SK-N-SH treated with all-trans-retinoic acid at 6 μM for 48 hours (cell line): ENCODE results near the gene ITGB2.

Source experiments
- ATAC-seq: fragments of 200-7000 bp; cut with Tn5 transposase; 3 replicates; pipeline ENCODE4 v1.9.1; 2020; ENCODE audit warnings: mild to moderate bottlenecking, moderate library complexity
- ARNTL ChIP-seq: fragments of 450-650 bp; formaldehyde crosslinking; IDR thresholded peaks from 2 replicates; pipeline ENCODE4 v1.5.0; 2020; ENCODE audit warnings: low read depth, mild to moderate bottlenecking, moderate library complexity, borderline replicate concordance
- BACH2 ChIP-seq: fragments of 250-450 bp; sonication (Bioruptor Pico); IDR thresholded peaks from 2 replicates; pipeline ENCODE4 v1.9.0; 2021; ENCODE audit warnings: mild to moderate bottlenecking, borderline replicate concordance
- CREB5 ChIP-seq: fragments of 250-450 bp; sonication (Bioruptor Pico); IDR thresholded peaks from 2 replicates; pipeline ENCODE4 v1.5.1; 2020; ENCODE audit warnings: low read depth, mild to moderate bottlenecking, moderate library complexity
- CSDC2 ChIP-seq: fragments of 250-450 bp; sonication (Bioruptor Pico); IDR thresholded peaks from 2 replicates; pipeline ENCODE4 v1.5.0; 2020; ENCODE audit warnings: mild to moderate bottlenecking, moderate library complexity
- CSRNP3 ChIP-seq: fragments of 250-450 bp; sonication (Bioruptor Pico); IDR thresholded peaks from 2 replicates; pipeline ENCODE4 v1.5.1; 2021; ENCODE audit warnings: mild to moderate bottlenecking, moderate library complexity
- ESRRG ChIP-seq: fragments of 250-450 bp; sonication (Bioruptor Pico); IDR thresholded peaks from 2 replicates; pipeline ENCODE4 v1.6.1; 2021; ENCODE audit warnings: mild to moderate bottlenecking
- GLIS3 ChIP-seq: fragments of 250-450 bp; sonication (Bioruptor Pico); IDR thresholded peaks from 2 replicates; pipeline ENCODE4 v1.5.0; 2020; ENCODE audit warnings: mild to moderate bottlenecking, moderate library complexity
- ISL1 ChIP-seq: fragments of 250-450 bp; sonication (Bioruptor Pico); IDR thresholded peaks from 2 replicates; pipeline ENCODE4 v2.1.2; 2022; ENCODE audit warnings: mild to moderate bottlenecking, moderate library complexity
- OSR1 ChIP-seq: fragments of 250-450 bp; sonication (Bioruptor Pico); IDR thresholded peaks from 2 replicates; pipeline ENCODE4 v1.8.0; 2022; ENCODE audit warnings: moderate library complexity, mild to moderate bottlenecking, inconsistent platforms
- PATZ1 ChIP-seq: fragments of 250-450 bp; sonication (Bioruptor Pico); IDR thresholded peaks from 2 replicates; pipeline ENCODE4 v1.8.0; 2020; ENCODE audit warnings: mild to moderate bottlenecking, moderate library complexity, borderline replicate concordance
- POU6F1 ChIP-seq: fragments of 250-450 bp; sonication (Bioruptor Pico); IDR thresholded peaks from 2 replicates; pipeline ENCODE4 v1.8.0; 2021; ENCODE audit warnings: low read depth, mild to moderate bottlenecking, moderate library complexity, borderline replicate concordance
- PPARA ChIP-seq: fragments of 250-450 bp; sonication (Bioruptor Pico); IDR thresholded peaks from 2 replicates; pipeline ENCODE4 v1.5.0; 2020; ENCODE audit warnings: mild to moderate bottlenecking, borderline replicate concordance
- RARB ChIP-seq: fragments of 250-450 bp; sonication (Bioruptor Pico); IDR thresholded peaks from 2 replicates; pipeline ENCODE4 v1.8.0; 2021; ENCODE audit warnings: mild to moderate bottlenecking, moderate library complexity
- SNAI2 ChIP-seq: fragments of 250-450 bp; sonication (Bioruptor Pico); IDR thresholded peaks from 2 replicates; pipeline ENCODE4 v1.5.0; 2020; ENCODE audit warnings: mild to moderate bottlenecking, moderate library complexity
- TCF4 ChIP-seq: fragments of 250-450 bp; sonication (Bioruptor Pico); IDR thresholded peaks from 2 replicates; pipeline ENCODE4 v1.8.0; 2021; ENCODE audit warnings: mild to moderate bottlenecking, moderate library complexity, borderline replicate concordance
- TOX ChIP-seq: fragments of 250-450 bp; sonication (Bioruptor Pico); IDR thresholded peaks from 2 replicates; pipeline ENCODE4 v1.8.0; 2021; ENCODE audit warnings: mild to moderate bottlenecking, moderate library complexity, borderline replicate concordance
- ZFP3 ChIP-seq: fragments of 250-450 bp; sonication (Bioruptor Pico); IDR thresholded peaks from 2 replicates; pipeline ENCODE4 v1.5.0; 2020; ENCODE audit warnings: mild to moderate bottlenecking, moderate library complexity
- ZFP30 ChIP-seq: fragments of 450-650 bp; formaldehyde crosslinking; IDR thresholded peaks from 2 replicates; pipeline ENCODE4 v1.5.0; 2022; ENCODE audit warnings: mild to moderate bottlenecking, moderate library complexity
- ZNF565 ChIP-seq: fragments of 450-650 bp; formaldehyde crosslinking; conservative IDR thresholded peaks from 2 replicates; pipeline ENCODE4 v1.5.0; 2020; ENCODE audit warnings: low read depth, mild to moderate bottlenecking, moderate library complexity
- ZNF70 ChIP-seq: fragments of 450-650 bp; formaldehyde crosslinking; IDR thresholded peaks from 2 replicates; pipeline ENCODE4 v1.5.0; 2020; ENCODE audit warnings: mild to moderate bottlenecking, moderate library complexity
- ZNF8 ChIP-seq: fragments of 450-650 bp; formaldehyde crosslinking; IDR thresholded peaks from 2 replicates; pipeline ENCODE4 v1.5.0; 2020; ENCODE audit warnings: mild to moderate bottlenecking, moderate library complexity

ITGB2 gene

GRCh38 chr21:44954281-44954771 is 33.6 kb upstream of the ITGB2 start:
- no peak for TF ChIP-seq ZFP30
- TF ChIP-seq PPARA (CRISPR knock-in tag): no peak
- no peak for TF ChIP-seq ESRRG (CRISPR knock-in tag)
- no peak for TF ChIP-seq CREB5
- no peak for TF ChIP-seq ZFP3
- TF ChIP-seq TOX (CRISPR knock-in tag): no peak
- TF ChIP-seq GLIS3 (CRISPR knock-in tag): no peak
- no peak for TF ChIP-seq BACH2
- no peak for TF ChIP-seq ARNTL (CRISPR knock-in tag)
- TF ChIP-seq POU6F1: no peak
- no peak for TF ChIP-seq OSR1 (CRISPR knock-in tag)
- TF ChIP-seq ZNF70 (CRISPR knock-in tag): no peak
- no peak for TF ChIP-seq ZNF8 (CRISPR knock-in tag)
- TF ChIP-seq PATZ1: no peak
- no peak for TF ChIP-seq ISL1
- no peak for ATAC-seq

GRCh38 chr21:44953628-44954021 is 32.9 kb upstream of the ITGB2 start:
- no peak for ATAC-seq
- TF ChIP-seq CREB5 (no peak), POU6F1 (no peak), CSDC2 (CRISPR knock-in tag) (no peak), TCF4 (no peak), PPARA (CRISPR knock-in tag) (no peak), CSRNP3 (CRISPR knock-in tag) (no peak), ZNF565 (CRISPR knock-in tag) (no peak), ZNF8 (CRISPR knock-in tag) (no peak), ISL1 (no peak)
- TF ChIP-seq, all 23 proteins: peak for 0

- no peak for ATAC-seq
- no peak for TF ChIP-seq ARNTL (CRISPR knock-in tag)
- TF ChIP-seq ZFP30: no peak
- TF ChIP-seq RARB: no peak
- TF ChIP-seq SNAI2 (CRISPR knock-in tag): no peak
- no peak for TF ChIP-seq CSDC2 (CRISPR knock-in tag)
- TF ChIP-seq PPARA (CRISPR knock-in tag): no peak
- no peak for TF ChIP-seq BACH2
- no peak for TF ChIP-seq GLIS3 (CRISPR knock-in tag)
- no peak for TF ChIP-seq ZNF8 (CRISPR knock-in tag)
- no peak for TF ChIP-seq TOX (CRISPR knock-in tag)
- no peak for TF ChIP-seq ZFP3
- no peak for TF ChIP-seq ISL1
- TF ChIP-seq TCF4: no peak
- TF ChIP-seq POU6F1: no peak
- TF ChIP-seq CREB5: no peak
- no peak for TF ChIP-seq ZNF565 (CRISPR knock-in tag)
Observed at GRCh38 chr21:44952929-44953627, 32.4 kb upstream of the ITGB2 start.
